ENCODE results near the gene KYNU.

KYNU gene

DNA sequence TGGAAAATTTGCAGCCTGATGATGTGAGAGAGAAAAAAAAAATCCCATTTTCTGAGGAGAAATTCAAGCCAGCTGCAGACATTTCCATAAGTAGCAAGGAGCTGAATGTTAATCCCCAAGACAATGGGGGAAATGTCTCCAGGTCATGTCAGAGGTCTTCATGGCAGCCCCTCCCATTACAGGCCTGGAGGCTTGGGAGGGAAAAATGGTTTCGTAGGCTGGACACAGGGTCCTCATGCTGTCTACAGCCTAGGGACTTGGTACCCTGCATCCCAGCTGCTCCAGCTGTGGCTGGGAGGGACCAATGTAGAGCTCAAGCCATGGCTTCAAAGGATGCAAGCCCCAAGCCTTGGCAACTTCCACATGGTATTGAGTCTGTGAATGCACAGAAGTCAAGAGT, 198.2 kb downstream of the KYNU start:
- H3K4me3 ChIP-seq (ENCODE audit: low read depth, low read length) = no peak overlapping the region
- TF ChIP-seq, protein P1, sequence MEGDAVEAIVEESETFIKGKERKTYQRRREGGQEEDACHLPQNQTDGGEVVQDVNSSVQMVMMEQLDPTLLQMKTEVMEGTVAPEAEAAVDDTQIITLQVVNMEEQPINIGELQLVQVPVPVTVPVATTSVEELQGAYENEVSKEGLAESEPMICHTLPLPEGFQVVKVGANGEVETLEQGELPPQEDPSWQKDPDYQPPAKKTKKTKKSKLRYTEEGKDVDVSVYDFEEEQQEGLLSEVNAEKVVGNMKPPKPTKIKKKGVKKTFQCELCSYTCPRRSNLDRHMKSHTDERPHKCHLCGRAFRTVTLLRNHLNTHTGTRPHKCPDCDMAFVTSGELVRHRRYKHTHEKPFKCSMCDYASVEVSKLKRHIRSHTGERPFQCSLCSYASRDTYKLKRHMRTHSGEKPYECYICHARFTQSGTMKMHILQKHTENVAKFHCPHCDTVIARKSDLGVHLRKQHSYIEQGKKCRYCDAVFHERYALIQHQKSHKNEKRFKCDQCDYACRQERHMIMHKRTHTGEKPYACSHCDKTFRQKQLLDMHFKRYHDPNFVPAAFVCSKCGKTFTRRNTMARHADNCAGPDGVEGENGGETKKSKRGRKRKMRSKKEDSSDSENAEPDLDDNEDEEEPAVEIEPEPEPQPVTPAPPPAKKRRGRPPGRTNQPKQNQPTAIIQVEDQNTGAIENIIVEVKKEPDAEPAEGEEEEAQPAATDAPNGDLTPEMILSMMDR (IDR thresholded peaks at IDR 0.05; ENCODE audit: control insufficient read depth, extremely low read depth, insufficient read depth) = no peak
- DNase-seq (ENCODE audit: low read depth) = no peak

DNA sequence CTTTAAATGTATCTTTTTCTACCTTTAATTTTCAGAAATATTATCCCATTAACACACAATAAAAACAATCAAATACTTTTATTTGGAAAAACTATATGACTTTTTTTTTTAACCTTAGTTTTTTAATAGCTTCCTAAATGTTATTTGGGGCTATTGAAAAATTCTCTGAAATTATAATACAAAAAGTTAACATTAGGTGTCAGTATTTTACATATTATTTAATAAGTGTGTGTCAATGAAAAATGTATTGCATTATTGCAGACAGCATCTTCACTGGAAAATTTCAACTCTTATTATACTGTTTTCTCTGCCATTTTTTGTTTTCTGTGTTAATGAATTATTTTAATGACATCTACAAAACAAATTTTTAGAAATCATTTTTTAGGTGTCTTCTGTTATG, 200.6 kb downstream of the KYNU start:
- TF ChIP-seq, protein P1 (IDR thresholded peaks at IDR 0.05; ENCODE audit: control insufficient read depth, extremely low read depth, insufficient read depth) = no peak
- no peak for DNase-seq (ENCODE audit: low read depth)
- no peak overlapping the region for H3K4me3 ChIP-seq (ENCODE audit: low read depth, low read length)

DNA sequence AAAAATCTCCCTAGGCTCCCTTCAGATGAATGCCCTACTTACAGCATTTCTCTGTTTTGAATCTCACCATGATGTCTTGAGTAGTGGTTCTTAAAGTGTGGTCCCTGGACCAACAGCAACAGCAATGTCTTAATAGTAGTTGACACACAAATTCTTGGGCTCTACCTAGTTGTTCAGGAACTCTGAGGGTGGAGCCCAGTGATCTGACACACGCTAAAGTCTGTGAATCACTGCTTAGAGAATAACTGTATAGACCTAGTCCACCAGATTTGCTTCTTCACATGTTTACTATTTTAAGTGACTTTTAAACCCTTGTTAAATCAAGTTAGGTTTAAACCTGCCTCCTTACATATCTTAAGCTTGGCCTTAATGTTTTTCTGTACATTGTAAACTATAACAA, 204.2 kb downstream of the KYNU start:
- no peak for DNase-seq (ENCODE audit: low read depth)
- no peak overlapping the region for H3K4me3 ChIP-seq (ENCODE audit: low read depth, low read length)
- TF ChIP-seq, protein P1 (IDR thresholded peaks at IDR 0.05; ENCODE audit: control insufficient read depth, extremely low read depth, insufficient read depth) = no peak

DNA sequence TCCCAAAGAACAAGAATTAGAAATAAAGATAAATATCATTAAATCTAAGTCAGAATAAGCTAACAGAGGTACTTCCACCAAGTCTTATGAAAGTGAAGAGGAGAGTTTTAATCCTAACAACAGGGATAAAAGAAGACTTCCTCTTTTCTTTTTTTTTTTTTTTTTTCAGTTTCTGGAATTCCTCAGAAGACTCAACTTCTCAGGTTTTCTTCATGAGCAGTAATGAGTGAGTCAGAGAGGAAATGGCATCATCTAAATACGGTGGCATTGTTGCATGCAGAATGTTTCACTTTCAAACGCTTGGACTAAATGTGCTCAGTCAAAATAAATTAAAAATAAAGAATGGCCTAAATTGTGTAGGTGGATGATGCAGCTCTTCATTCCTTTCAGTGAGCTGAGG, 206.2 kb downstream of the KYNU start:
- TF ChIP-seq, protein P1 (IDR thresholded peaks at IDR 0.05; ENCODE audit: control insufficient read depth, extremely low read depth, insufficient read depth) = no peak
- no peak for DNase-seq (ENCODE audit: low read depth)
- H3K4me3 ChIP-seq (ENCODE audit: low read depth, low read length) = no peak overlapping the region

DNA sequence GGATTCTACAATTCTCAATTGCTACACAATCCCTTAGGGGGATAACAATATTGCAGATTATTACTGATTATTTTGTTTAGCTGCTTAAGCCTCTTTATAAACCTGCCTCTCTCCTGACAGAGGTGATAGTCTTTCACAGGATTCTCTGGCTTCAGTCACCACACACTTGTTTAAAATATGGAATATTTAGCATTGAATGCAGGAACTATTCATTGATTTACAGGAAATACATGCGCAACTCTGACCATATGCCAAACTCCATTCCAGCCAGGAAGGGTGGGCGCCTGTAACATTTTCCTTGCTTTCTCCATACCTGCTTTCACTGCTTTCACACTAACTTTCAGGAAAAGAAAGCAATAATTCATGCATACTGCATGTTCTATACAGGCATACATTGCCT, 207.0 kb downstream of the KYNU start:
- no peak overlapping the region for H3K4me3 ChIP-seq (ENCODE audit: low read depth, low read length)
- TF ChIP-seq, protein P1 (IDR thresholded peaks at IDR 0.05; ENCODE audit: control insufficient read depth, extremely low read depth, insufficient read depth) = no peak
- no peak for DNase-seq (ENCODE audit: low read depth)

DNA sequence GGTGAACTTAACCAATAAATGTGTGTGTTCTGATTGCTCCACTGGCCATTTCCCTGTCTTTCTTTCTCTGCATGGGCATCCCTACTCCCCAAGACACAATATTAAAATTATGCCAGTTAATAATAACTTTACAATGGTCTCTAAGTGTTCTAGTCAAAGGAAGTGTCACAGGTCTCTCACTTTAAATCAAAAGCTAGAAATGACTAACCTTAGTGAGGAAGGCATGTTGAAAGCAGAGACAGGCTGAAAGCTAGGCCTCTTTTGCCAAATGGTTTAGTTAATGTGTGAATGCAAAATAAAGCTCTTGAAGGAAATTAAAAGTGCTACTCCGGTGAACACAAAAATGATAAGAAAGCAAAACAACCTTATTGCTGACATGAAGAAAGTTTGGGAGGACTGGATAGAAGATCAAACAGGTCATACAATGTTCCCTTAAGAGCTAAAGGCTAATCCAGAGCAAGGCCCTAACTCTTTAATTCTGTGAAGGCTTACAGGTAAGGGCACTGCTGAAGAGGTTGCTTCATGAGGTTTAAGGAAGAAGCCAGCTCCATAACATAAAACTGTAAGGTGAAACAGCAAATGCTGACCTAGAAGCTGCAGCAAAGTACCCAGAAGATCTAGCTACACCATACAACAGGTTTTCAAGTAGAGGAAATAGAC, 207.8 kb downstream of the KYNU start:
- no peak for DNase-seq (ENCODE audit: low read depth)
- no peak overlapping the region for H3K4me3 ChIP-seq (ENCODE audit: low read depth, low read length)
- TF ChIP-seq, protein P1 (IDR thresholded peaks at IDR 0.05; ENCODE audit: control insufficient read depth, extremely low read depth, insufficient read depth) = no peak

DNA sequence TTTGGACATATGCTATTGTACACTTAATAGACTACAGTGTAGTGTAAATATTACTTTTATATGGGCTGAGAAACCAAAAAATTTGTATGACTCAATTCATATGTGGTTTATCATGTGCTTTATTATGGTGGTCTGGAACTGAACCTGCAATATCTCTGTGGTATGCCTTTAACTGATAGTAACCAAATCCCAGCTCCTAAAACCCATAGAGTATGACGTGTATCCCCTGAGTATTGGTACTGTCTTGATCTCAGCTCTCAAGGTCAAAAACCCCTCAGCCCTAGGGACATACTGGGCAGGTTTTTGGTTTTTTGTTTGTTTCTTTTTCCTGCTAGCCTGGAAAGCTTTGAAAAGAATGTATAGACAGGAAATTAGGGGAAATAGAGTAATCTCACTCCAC, 209.6 kb downstream of the KYNU start:
- no peak overlapping the region for H3K4me3 ChIP-seq (ENCODE audit: low read depth, low read length)
- TF ChIP-seq, protein P1 (IDR thresholded peaks at IDR 0.05; ENCODE audit: control insufficient read depth, extremely low read depth, insufficient read depth) = no peak
- DNase-seq (ENCODE audit: low read depth) = no peak

All from LNCaP clone FGC (cell line).